Inferior parietal cortex (tissue), 1 donor: ENCODE data around the gene ERP27.

ENCODE experiments used
- DNase-seq: peaks from one replicate; pipeline ENCODE4 v3.0.0-alpha.2; 2016; ENCODE audit errors: extremely low spot score

The ERP27 gene

GRCh38 chr12:14903386-14904098, 34.8 kb downstream of the ERP27 start:
- no peak for DNase-seq

DNA sequence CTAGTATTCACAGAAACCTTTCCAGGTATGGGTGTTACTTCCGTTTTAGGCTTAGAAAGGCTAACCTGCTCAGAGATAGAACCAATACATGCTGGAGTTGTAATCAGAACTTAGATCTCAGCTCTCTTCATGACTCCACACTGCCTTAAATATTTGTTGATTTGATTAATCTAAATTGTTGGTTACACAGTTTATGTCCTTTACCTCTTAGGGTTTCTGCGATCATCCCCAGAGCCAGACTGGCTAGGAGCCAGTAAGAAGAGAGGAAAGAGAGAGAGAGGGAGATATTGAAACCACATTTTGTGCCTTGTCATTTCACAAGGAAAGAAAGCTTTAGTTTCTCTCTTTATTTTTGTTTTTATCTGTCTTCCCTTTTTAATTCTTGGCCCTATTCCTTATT, 35.9 kb downstream of the ERP27 start:
- DNase-seq: no peak

DNA sequence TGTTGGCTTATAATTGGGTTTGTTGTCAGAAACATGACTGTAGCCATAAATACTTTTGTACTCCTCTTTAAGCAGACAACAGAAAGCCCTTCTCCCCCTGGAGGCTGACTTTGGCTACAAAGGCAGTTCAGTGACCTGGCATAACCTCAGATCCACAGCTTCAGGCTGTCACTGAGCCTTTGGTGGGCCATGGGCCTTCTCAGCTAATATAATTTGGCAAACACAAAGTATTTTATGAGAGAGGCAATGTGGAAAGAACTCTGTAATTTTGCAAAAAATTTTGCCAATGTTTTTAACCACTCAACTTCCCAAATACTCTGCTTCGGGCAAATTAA, 37.1 kb downstream of the ERP27 start:
- DNase-seq: no peak

GRCh38 chr12:14900521-14901227, 37.7 kb downstream of the ERP27 start:
- no peak for DNase-seq

GRCh38 chr12:14896521-14897169, 41.7 kb downstream of the ERP27 start:
- peak; percentile 53 for DNase-seq

GRCh38 chr12:14893506-14894250, 44.7 kb downstream of the ERP27 start:
- no peak for DNase-seq

- DNase-seq: no peak
Observed at GRCh38 chr12:14892726-14893505, 45.4 kb downstream of the ERP27 start.

DNA sequence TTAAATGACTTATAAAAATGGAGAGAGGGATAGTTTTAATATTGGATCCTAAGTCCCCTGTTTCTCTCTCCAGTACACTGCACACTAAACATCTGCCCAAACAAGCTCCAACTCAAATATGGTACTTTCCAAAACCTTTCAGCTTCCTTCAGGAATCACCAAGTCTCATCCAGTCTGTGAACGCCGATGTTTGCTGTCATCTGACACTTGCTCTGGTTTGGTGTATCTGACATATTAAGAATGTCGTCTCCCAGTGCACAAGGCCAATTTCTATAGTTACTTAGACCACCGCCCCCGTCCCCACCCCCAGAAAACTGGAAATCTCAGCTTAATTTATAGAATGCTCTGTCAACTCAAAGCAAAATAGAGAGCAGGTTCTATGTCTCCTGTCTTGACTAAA, 47.6 kb downstream of the ERP27 start:
- no peak for DNase-seq

DNA sequence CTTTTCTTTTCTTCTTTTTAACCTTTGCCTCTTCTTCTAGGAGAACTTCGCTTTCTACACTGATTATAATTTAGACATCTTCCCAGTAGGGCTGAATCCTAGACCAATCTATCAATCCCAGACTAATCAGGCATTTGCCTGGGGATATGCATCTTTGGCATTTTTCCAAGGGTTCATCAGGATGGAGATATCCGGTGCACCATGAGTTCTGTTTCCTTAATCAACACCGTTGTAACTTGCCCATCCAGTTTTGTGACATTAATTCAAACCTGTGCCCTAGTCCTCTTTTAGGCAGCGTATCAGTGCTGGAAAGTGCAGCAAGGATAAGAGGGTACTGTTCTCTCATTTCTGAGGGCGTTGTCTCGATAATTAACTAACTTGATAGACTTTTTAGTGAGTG, 52.1 kb downstream of the ERP27 start:
- no peak for DNase-seq

DNA sequence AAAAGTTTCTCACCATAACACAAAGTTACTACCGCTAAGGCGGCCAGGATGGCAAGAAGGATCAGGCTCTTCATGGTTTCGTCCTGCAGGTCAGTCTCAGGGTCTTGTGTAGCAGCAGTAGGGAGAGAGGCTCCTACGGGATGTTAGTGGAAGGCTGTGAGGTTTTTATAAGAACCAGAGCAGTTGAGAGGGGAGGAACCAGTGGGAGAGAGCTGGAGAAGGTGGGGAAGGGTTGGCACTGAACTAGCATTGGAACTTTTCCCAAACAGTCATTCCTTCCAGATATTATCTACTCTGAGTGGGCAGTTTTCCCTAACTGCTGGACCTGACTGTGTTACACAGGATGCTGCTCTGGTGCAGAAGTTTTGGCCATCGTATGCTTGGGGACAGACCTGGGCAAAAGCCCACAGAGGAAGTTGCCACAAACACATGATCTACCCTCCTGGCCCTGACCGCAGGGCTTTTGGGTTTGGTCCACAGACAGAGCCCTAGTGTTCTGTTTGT, 52.6 kb downstream of the ERP27 start, which contains the start of gene MGP:
Gene MGP (minus strand): TSS at position 137 of the 504 bp plus-strand sequence. CDS start 63 bp downstream, at position 74.
- DNase-seq: no peak

DNA sequence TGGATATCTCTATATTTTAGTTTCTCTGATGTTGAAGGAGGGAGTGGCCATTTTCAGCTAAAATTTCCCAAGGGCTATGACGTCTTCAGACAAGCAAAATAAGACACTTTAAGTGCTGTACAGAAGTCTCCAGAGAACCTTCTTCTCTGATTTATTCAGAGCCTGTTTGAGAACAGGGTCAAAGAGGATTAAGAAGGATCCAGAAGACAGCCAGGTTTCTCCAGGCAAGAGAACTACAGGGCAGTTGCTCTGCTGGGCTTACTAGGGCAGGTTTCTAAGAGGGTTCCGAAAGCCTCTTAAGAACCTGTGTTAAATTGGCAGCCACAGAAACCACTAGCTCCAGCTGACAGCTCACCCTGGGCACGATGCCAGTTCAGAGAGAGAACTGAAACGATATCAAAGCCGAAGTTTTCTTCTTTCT, 53.9 kb downstream of the ERP27 start:
- DNase-seq: peak; percentile 60

GRCh38 chr12:14883686-14884085, 54.7 kb downstream of the ERP27 start:
- DNase-seq: peak; percentile 37

DNA sequence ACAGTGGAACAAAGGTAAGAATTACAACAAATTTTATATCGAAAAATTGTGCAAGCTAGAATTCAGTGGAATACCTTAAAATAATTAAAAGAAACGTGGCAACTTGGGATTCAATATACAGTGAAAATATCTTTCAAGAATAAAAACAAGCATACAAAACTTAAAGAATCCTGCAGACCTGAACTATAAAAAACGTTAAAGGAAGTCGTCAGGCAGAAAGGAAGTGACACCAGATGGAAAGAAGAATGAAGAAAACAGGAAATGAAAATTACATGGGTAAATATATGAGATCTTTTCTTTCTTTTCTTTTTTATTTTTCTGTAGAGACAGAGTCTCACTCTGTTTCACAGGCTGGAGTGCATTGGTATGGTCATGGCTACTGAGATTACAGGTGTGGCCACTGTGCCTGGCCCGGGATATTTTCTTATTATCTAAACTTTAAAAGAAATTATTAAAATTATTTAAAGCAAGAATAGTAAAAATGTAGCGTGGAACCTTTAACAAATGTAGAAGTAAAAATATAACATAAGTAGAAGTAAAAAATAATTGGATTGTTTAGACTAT, 57.4 kb downstream of the ERP27 start:
- no peak for DNase-seq

DNA sequence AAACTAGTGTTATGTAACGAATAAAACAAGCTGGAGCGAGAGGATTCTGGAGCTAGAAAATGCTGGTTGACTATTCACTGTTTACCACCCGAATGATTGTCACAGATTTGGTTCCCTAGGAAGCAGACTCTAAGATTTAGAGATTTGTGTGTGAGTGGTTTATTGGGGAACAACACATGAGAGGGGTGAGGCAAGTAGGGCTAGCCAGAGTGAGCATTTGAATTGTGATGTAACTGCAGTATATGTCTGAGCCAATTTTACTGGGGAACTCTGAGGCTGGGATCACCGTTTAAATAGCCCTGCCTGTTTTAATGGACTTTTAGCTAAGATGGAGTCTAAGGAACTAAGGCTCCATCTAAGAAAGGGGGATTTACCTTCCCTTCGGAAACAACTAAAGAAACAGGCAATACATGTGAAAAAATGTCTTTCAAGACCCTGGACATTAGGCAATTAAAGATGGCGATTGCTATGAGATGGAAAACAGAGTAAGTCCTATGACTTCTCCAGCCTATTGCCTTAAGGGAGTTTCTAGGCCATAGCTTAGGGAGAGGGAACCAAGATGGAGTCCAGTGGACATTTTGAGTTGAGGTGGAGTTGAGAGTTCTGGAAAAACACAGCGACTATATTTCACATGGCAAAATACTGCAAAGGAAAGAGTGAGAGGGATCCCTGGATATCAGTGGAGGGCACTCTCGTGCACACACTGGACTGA, 59.0 kb downstream of the ERP27 start:
- DNase-seq: no peak

DNA sequence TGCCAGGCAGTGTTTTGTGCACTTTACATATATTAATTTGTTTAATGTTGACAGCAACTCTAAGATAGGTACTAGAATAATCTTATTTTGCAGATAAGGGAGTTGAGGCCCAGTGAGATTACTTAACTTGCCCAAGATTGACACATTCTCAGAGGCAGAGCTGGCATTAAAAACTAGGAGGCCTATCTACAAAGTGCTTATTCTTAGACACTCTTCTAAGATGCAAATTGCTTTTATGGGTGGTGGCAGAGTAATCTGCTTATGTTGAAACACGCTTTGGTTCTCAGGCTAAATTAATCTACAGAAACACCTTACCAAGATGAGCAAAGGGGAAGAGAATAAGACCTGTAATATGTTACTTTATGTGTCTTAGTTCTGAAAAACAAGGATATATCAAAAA, 59.8 kb downstream of the ERP27 start:
- no peak for DNase-seq

DNA sequence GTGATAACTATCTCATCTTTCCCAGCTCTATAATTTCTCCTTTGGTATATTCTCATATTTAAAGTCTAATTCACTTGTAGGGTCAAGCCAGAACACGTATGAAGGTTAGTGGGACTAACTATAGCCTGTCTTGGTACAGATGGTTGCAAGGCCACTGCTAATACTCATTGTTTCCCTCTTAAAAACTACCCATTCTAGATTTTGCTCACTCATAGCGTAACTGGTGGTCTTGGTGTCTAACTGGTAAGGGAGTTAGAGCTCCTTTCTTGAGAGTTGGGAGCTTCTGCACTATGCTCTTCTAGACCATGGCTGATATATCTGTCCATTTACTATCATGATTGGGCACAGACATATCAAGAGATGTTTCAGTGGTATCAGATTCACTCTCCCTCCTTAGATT, 61.5 kb downstream of the ERP27 start:
- no peak for DNase-seq

DNA sequence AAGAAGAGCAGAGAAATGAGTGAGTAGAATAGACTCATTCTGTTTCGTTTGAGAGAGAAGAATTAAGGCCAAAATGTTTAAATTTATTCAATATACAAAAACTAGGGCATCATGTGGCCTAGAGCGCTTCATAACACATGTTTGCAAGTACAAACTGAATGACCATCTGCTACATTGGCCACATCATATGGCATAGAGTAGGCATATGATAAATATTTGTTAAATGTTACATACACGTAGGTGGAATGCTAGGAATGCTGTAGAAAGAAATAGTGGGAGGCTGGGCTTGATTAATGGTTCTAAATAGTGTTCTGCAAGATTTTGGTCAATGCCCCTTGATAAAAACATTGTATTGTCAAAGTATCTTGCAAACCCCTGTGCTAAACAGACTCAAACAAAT, 63.5 kb downstream of the ERP27 start:
- DNase-seq: no peak

- no peak for DNase-seq
Observed at GRCh38 chr12:14873440-14874185, 64.7 kb downstream of the ERP27 start.

DNA sequence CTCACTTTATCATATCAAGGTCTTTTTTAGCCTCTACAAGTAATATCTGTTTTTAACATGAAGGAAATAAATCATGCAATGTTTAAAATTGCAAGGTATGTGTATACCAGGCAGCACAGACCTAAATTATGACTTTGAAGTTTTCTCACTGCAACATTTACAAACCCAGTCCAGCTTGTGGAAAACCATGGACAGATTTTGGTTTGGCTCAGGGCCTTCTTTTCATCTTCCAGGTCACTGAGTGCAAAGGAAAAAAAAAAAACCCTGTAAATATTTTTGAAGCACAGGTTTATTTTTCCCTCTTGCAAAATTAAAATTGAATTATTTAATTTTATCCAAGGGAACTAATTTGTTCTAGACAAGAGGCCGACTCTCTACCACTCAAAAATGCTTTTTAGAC, 66.5 kb downstream of the ERP27 start:
- DNase-seq: no peak

DNA sequence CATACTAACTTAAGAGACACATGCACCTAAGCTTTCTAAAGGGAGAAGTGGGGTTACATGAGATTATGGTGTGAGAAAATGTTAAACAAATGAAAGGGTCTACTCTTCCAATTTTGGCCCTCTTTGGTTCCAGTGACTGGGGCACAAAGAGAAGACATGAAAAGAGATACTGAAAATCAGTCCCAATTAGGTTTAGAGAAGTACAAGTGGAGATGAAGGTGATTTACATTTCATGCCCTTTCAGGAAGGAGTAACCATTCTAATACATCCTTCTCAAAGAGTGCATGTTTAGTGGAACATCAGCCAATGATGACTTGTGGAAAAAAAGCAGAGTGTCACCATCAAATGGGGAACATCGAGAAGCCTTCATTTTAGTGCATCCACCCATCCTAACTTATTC, 67.1 kb downstream of the ERP27 start:
- no peak for DNase-seq
